ENCODE results near the gene NEDD4. TPM values are rescaled to one million over a fixed set of nuclear protein-coding genes. Genes with fewer than 3 reads are reported as not detected.
A peak's percentile ranks its signal among the peaks of the same experiment; 100 is the strongest.

The NEDD4 gene
- total RNA-seq, 1 donor: 48.5 TPM

DNA sequence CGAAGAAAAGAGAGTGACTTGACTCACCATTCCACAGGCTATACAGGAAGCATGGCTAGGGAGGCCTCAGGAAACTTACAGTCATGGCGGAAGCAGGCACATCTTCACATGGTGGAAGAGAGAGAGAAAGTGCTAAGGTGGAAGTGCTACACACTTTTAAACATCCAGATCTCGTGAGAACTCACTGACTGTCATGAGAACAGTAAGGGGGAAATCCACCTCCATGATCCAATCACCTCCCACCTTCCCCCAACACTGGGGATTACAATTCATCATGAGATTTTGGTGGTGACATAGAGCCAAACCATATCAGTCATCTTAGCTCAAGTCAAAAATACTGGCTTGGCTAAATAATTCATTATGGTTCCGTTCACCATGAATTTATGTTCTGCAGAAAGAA, 45.3 kb upstream of the NEDD4 start:
- Histone ChIP-seq H3K9me3 (ENCODE audit: low read depth, low read length) (no peaks in the 10 kb centered on the region), H3K79me2 (ENCODE audit: insufficient read depth, low read length) (no peaks in the 10 kb centered on the region), H3K36me3 (ENCODE audit: insufficient read depth, low read length) (no peaks in the 10 kb centered on the region), H3K4me2 (ENCODE audit: insufficient read depth, low read length) (no peak overlapping the region), H3K27ac (ENCODE audit: low read depth, low read length) (peak overlapping the region; percentile 29), H4K20me1 (ENCODE audit: insufficient read depth, low read length) (no peaks in the 10 kb centered on the region), H3K27me3 (ENCODE audit: insufficient read depth, low read length) (no peaks in the 10 kb centered on the region), H2AFZ (ENCODE audit: low read length) (peak overlapping the region; percentile 21), H3K4me3 (ENCODE audit: insufficient read depth, low read length) (no peak overlapping the region), H3K4me1 (ENCODE audit: insufficient read depth, low read length) (peaks cover 25% of the 10 kb centered on the region)
- DNase-seq (ENCODE audit: insufficient read length, low spot score, missing footprints): no peak
- TF ChIP-seq, protein P1, sequence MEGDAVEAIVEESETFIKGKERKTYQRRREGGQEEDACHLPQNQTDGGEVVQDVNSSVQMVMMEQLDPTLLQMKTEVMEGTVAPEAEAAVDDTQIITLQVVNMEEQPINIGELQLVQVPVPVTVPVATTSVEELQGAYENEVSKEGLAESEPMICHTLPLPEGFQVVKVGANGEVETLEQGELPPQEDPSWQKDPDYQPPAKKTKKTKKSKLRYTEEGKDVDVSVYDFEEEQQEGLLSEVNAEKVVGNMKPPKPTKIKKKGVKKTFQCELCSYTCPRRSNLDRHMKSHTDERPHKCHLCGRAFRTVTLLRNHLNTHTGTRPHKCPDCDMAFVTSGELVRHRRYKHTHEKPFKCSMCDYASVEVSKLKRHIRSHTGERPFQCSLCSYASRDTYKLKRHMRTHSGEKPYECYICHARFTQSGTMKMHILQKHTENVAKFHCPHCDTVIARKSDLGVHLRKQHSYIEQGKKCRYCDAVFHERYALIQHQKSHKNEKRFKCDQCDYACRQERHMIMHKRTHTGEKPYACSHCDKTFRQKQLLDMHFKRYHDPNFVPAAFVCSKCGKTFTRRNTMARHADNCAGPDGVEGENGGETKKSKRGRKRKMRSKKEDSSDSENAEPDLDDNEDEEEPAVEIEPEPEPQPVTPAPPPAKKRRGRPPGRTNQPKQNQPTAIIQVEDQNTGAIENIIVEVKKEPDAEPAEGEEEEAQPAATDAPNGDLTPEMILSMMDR (IDR thresholded peaks at IDR 0.05; ENCODE audit: extremely low read depth, low read depth, low read length): no peak

DNA sequence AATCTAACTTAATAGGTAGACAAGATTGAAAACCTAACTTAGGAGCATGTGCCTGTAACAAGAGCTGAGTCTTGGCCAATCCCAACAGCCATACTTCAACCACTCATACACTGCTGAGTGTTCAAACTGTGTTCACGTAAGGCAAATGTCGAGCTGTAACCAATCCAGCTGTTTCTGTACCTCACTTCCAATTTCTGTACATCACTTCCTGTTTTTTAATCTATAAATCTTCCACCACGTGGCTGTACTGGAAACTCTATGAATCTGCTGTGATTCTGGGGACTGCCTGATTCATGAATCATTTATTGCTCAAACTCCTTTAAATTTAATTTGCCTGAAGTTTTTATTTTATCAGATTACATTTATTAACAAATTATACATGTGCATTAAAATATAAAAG, 44.6 kb upstream of the NEDD4 start:
- peak overlapping the region; percentile 49 for H2AFZ ChIP-seq (ENCODE audit: low read length)
- no peaks in the 10 kb centered on the region for H3K36me3 ChIP-seq (ENCODE audit: insufficient read depth, low read length)
- no peak overlapping the region for H3K4me2 ChIP-seq (ENCODE audit: insufficient read depth, low read length)
- no peaks in the 10 kb centered on the region for H3K79me2 ChIP-seq (ENCODE audit: insufficient read depth, low read length)
- H4K20me1 ChIP-seq (ENCODE audit: insufficient read depth, low read length): no peaks in the 10 kb centered on the region
- DNase-seq (ENCODE audit: insufficient read length, low spot score, missing footprints): peak; percentile 19
- TF ChIP-seq, protein P1 (IDR thresholded peaks at IDR 0.05; ENCODE audit: extremely low read depth, low read depth, low read length): no peak
- H3K27ac ChIP-seq (ENCODE audit: low read depth, low read length): peak overlapping the region; percentile 40
- H3K4me1 ChIP-seq (ENCODE audit: insufficient read depth, low read length): peaks cover 22% of the 10 kb centered on the region
- H3K9me3 ChIP-seq (ENCODE audit: low read depth, low read length): no peaks in the 10 kb centered on the region
- H3K27me3 ChIP-seq (ENCODE audit: insufficient read depth, low read length): no peaks in the 10 kb centered on the region
- H3K4me3 ChIP-seq (ENCODE audit: insufficient read depth, low read length): no peak overlapping the region

DNA sequence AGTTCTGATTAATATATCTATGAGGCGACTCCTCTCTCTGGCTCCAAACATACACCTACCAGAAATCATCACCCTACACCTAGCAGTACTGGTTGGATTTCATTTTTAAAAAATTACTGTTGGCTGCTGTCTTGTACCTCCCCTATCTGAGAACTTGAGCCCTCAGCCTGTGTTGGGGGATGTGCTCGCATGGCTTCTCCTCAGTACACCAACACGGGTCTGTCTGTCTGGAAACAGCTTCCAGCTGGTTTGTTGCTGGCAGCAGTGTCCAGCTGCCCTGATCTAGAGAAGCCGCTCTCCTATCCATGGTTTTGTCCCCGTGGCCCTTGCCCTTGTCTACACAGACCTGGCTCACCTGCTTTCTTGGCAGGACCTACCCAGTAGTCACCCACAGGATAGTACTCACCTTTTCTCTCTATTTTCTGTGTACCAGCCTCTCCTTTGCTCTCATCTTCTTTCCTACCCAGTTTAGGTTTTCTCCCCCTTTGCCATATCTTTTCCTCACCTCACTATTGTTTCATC, 43.2 kb upstream of the NEDD4 start:
- TF ChIP-seq, protein P1 (IDR thresholded peaks at IDR 0.05; ENCODE audit: extremely low read depth, low read depth, low read length): no peak
- H2AFZ ChIP-seq (ENCODE audit: low read length): no peak overlapping the region

DNA sequence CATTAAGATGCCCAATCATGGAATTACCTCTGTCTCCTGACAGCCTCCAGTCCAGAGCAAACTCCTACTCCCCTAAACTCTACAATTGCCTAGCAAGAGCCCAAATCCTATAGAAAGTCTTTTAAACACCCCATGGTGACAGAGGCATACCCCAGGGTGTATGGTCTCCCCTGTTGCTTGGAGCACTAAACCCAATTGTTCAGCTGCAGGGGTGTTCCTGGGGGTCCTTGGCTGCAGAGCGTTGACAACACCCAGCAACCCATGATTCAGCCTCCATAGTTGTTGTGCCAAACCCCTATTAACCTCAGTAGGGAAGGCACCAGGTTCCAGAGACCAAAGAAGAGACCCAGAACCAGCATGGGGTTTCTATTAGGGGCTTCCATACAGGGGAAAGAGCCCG, 41.8 kb upstream of the NEDD4 start:
- Histone ChIP-seq H3K36me3 (ENCODE audit: insufficient read depth, low read length) (no peaks in the 10 kb centered on the region), H3K4me3 (ENCODE audit: insufficient read depth, low read length) (no peak overlapping the region), H4K20me1 (ENCODE audit: insufficient read depth, low read length) (no peaks in the 10 kb centered on the region), H3K79me2 (ENCODE audit: insufficient read depth, low read length) (no peaks in the 10 kb centered on the region), H3K9me3 (ENCODE audit: low read depth, low read length) (no peaks in the 10 kb centered on the region), H3K27ac (ENCODE audit: low read depth, low read length) (no peak overlapping the region), H3K27me3 (ENCODE audit: insufficient read depth, low read length) (no peaks in the 10 kb centered on the region), H3K4me2 (ENCODE audit: insufficient read depth, low read length) (no peak overlapping the region), H3K4me1 (ENCODE audit: insufficient read depth, low read length) (peaks cover 8% of the 10 kb centered on the region), H2AFZ (ENCODE audit: low read length) (no peak overlapping the region)
- no peak for DNase-seq (ENCODE audit: insufficient read length, low spot score, missing footprints)
- TF ChIP-seq, protein P1 (IDR thresholded peaks at IDR 0.05; ENCODE audit: extremely low read depth, low read depth, low read length): no peak

More for the DNA sequence above, 43.2 kb upstream of the NEDD4 start:
- Histone ChIP-seq H3K9me3 (ENCODE audit: low read depth, low read length) (no peaks in the 10 kb centered on the region), H3K27me3 (ENCODE audit: insufficient read depth, low read length) (no peaks in the 10 kb centered on the region), H3K36me3 (ENCODE audit: insufficient read depth, low read length) (no peaks in the 10 kb centered on the region), H3K27ac (ENCODE audit: low read depth, low read length) (no peak overlapping the region), H3K79me2 (ENCODE audit: insufficient read depth, low read length) (no peaks in the 10 kb centered on the region), H3K4me2 (ENCODE audit: insufficient read depth, low read length) (no peak overlapping the region), H4K20me1 (ENCODE audit: insufficient read depth, low read length) (no peaks in the 10 kb centered on the region), H3K4me3 (ENCODE audit: insufficient read depth, low read length) (no peak overlapping the region), H3K4me1 (ENCODE audit: insufficient read depth, low read length) (peaks cover 17% of the 10 kb centered on the region)
- no peak for DNase-seq (ENCODE audit: insufficient read length, low spot score, missing footprints)
